ENCODE data around the gene CENPF. TPM values are rescaled to one million over a fixed set of nuclear protein-coding genes. Genes with fewer than 3 reads are reported as not detected.

The CENPF gene
- total RNA-seq, 2 experiments from 2014 or later, result 110 to 173 TPM

DNA sequence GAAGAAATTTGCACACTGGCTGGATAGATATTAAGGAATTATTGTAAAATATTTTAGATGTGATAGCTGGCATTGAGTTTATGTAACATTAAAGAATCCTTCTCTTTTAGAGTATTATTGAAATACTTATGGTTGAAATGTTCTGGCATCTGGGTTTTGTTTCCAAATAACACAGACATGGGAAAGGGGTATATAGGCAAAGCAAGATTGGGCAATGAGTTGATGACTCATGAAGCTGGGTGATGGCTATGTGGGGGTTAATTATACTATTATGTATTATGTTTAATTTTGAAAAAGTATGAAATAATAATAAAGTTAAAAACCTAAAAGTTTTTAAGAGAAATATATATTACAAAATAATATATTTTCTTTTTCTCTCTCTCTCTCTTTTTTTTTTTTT lies 39.1 kb upstream of the CENPF start:
- no peaks in the 10 kb centered on the region for H3K9me3 ChIP-seq (ENCODE audit: low read length)
- no peaks in the 10 kb centered on the region for H3K4me1 ChIP-seq (ENCODE audit: insufficient read depth, low read length, poor library complexity, severe bottlenecking)
- DNase-seq (ENCODE audit: low spot score), result no peak
- intact Hi-C loops (cut with micrococcal nuclease; ENCODE audit: unreplicated experiment), result no loop called here
- H3K27ac ChIP-seq (ENCODE audit: low read depth, low read length, poor library complexity, severe bottlenecking), result no peak overlapping the region
- H3K79me2 ChIP-seq (ENCODE audit: insufficient read depth, low read depth, low read length), result no peaks in the 10 kb centered on the region
- H2AFZ ChIP-seq (ENCODE audit: low read length), result no peak overlapping the region
- no peaks in the 10 kb centered on the region for H4K20me1 ChIP-seq (ENCODE audit: insufficient read depth, low read length)
- no peaks in the 10 kb centered on the region for H3K36me3 ChIP-seq (ENCODE audit: insufficient read depth, low read length)
- TF ChIP-seq, protein P1, sequence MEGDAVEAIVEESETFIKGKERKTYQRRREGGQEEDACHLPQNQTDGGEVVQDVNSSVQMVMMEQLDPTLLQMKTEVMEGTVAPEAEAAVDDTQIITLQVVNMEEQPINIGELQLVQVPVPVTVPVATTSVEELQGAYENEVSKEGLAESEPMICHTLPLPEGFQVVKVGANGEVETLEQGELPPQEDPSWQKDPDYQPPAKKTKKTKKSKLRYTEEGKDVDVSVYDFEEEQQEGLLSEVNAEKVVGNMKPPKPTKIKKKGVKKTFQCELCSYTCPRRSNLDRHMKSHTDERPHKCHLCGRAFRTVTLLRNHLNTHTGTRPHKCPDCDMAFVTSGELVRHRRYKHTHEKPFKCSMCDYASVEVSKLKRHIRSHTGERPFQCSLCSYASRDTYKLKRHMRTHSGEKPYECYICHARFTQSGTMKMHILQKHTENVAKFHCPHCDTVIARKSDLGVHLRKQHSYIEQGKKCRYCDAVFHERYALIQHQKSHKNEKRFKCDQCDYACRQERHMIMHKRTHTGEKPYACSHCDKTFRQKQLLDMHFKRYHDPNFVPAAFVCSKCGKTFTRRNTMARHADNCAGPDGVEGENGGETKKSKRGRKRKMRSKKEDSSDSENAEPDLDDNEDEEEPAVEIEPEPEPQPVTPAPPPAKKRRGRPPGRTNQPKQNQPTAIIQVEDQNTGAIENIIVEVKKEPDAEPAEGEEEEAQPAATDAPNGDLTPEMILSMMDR (conservative IDR thresholded peaks at IDR 0.05; ENCODE audit: low read length), result no peak
- no peak for TF ChIP-seq EZH2phosphoT487 (IDR thresholded peaks at IDR 0.05; ENCODE audit: borderline replicate concordance, low read depth, low read length)
- no peak overlapping the region for H3K4me3 ChIP-seq (ENCODE audit: low read depth, low read length, poor library complexity, severe bottlenecking)
- H3K4me2 ChIP-seq (ENCODE audit: low read length), result no peak overlapping the region
- no TSS peak for BruUV-seq (replicated peaks)
- ChIA-PET CTCF (ENCODE audit: unreplicated experiment) (no interaction called here), POLR2A (interaction anchor here (1.6 kb wide), 1 partner anchor 74 kb away, joined by 4 read pairs; no protein-coding TSS in a partner anchor)
- H3K9me2 ChIP-seq (ENCODE audit: insufficient read depth, low read length), result no peaks in the 10 kb centered on the region

DNA sequence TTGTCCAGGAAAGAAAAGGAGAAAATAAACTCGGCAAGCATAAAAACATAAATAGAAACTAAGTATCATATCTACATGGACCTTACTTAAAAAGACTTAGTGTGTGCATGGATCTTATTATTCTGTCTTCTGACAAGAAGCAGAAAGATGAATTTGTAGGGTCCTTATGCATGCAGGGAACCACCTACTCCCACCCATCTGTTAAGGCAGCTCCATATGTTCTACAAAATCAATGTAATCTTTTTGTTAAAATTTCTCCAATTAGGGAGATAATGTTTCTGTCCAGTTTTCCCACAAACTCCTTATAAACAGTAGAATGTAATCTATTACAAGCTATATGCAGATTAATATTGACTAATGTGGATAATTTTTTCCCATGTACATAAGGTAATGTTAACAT lies 37.7 kb upstream of the CENPF start:
- Histone ChIP-seq H3K9me3 (ENCODE audit: low read length) (no peaks in the 10 kb centered on the region), H3K27ac (ENCODE audit: low read depth, low read length, poor library complexity, severe bottlenecking) (no peak overlapping the region), H3K4me2 (ENCODE audit: low read length) (no peak overlapping the region), H3K79me2 (ENCODE audit: insufficient read depth, low read depth, low read length) (no peaks in the 10 kb centered on the region), H2AFZ (ENCODE audit: low read length) (no peak overlapping the region), H3K36me3 (ENCODE audit: insufficient read depth, low read length) (no peaks in the 10 kb centered on the region), H3K9me2 (ENCODE audit: insufficient read depth, low read length) (no peaks in the 10 kb centered on the region), H3K4me1 (ENCODE audit: insufficient read depth, low read length, poor library complexity, severe bottlenecking) (no peaks in the 10 kb centered on the region), H4K20me1 (ENCODE audit: insufficient read depth, low read length) (no peaks in the 10 kb centered on the region), H3K4me3 (ENCODE audit: low read depth, low read length, poor library complexity, severe bottlenecking) (no peak overlapping the region)
- BruUV-seq (replicated peaks), result no TSS peak
- DNase-seq (ENCODE audit: low spot score), result no peak
- intact Hi-C loops (cut with micrococcal nuclease; ENCODE audit: unreplicated experiment), result no loop called here
- TF ChIP-seq EZH2phosphoT487 (IDR thresholded peaks at IDR 0.05; ENCODE audit: borderline replicate concordance, low read depth, low read length), result no peak
- TF ChIP-seq, protein P1 (conservative IDR thresholded peaks at IDR 0.05; ENCODE audit: low read length), result no peak
- ChIA-PET CTCF (ENCODE audit: unreplicated experiment) (no interaction called here), POLR2A (interaction anchor here (1.1 to 1.3 kb wide), 2 partner anchors 8 to 29 kb away, joined by 4 read pairs; no protein-coding TSS in a partner anchor)

DNA sequence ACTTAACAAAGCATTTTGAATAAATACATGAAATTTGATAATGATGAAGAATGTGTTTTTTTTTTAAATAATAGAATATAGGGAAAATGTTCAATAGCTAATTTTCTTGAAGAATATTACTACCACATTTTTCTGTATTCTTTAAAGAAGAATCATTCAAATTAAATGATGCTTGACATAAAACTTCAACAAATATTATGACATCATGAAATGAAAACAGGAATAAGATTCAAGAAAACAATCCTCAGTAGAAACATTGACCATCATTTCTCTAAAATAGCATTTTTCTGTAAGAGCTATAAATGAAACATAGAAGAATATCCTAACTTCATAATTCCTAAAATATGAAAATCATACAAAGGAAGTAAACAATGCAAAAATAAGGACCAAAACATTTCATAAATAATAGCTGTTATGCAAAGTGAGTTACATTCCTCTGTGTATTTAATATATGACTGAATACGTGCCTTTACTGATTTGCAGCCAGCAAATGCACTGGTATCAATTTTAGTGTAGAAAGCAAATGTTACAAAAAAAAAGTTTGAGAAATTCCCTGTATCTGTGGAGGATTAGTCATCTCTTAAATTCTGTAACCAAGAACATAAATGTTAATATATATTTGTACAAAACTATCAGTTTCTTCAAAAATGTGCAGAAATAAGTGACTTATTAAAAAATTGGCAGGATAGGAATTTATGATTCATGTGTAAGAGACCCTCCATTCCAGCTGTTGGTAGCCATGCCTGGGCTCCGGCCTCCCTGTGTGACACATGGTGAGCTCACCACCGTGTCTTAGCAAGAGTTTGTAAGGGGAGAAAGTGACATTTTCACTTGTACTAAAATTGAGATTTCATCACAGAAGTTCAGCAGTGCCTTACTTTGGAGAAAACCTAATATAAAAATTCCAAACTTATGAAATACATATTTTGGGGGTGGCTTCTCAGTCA lies 36.6 kb upstream of the CENPF start:
- Histone ChIP-seq H3K9me3 (ENCODE audit: low read length) (no peaks in the 10 kb centered on the region), H3K79me2 (ENCODE audit: insufficient read depth, low read depth, low read length) (no peaks in the 10 kb centered on the region), H2AFZ (ENCODE audit: low read length) (no peak overlapping the region), H3K4me3 (ENCODE audit: low read depth, low read length, poor library complexity, severe bottlenecking) (no peak overlapping the region), H3K4me2 (ENCODE audit: low read length) (no peak overlapping the region), H3K9me2 (ENCODE audit: insufficient read depth, low read length) (no peaks in the 10 kb centered on the region), H4K20me1 (ENCODE audit: insufficient read depth, low read length) (no peaks in the 10 kb centered on the region), H3K36me3 (ENCODE audit: insufficient read depth, low read length) (no peaks in the 10 kb centered on the region), H3K4me1 (ENCODE audit: insufficient read depth, low read length, poor library complexity, severe bottlenecking) (no peaks in the 10 kb centered on the region), H3K27ac (ENCODE audit: low read depth, low read length, poor library complexity, severe bottlenecking) (no peak overlapping the region)
- no TSS peak for BruUV-seq (replicated peaks)
- ChIA-PET POLR2A (interaction anchor here (0.7 to 1.3 kb wide), 4 partner anchors 10 to 951 kb away, joined by 3 to 4 read pairs (median 4); no protein-coding TSS in a partner anchor), CTCF (ENCODE audit: unreplicated experiment) (no interaction called here)
- no peak for DNase-seq (ENCODE audit: low spot score)
- no peak for TF ChIP-seq EZH2phosphoT487 (IDR thresholded peaks at IDR 0.05; ENCODE audit: borderline replicate concordance, low read depth, low read length)
- TF ChIP-seq, protein P1 (conservative IDR thresholded peaks at IDR 0.05; ENCODE audit: low read length), result no peak
- intact Hi-C loops (cut with micrococcal nuclease; ENCODE audit: unreplicated experiment), result no loop called here

All from OCI-LY7 (cell line).